Fibroblast of peridontal ligament (primary cell): Measurements from ENCODE around the gene SMPX.
A peak's percentile ranks its signal among the peaks of the same experiment; 100 is the strongest.

ENCODE experiments used
- DNase-seq: peaks from one replicate; pipeline ENCODE4 v3.0.0-alpha.2; 2010; ENCODE audit errors: extremely low read depth

The SMPX gene

DNA sequence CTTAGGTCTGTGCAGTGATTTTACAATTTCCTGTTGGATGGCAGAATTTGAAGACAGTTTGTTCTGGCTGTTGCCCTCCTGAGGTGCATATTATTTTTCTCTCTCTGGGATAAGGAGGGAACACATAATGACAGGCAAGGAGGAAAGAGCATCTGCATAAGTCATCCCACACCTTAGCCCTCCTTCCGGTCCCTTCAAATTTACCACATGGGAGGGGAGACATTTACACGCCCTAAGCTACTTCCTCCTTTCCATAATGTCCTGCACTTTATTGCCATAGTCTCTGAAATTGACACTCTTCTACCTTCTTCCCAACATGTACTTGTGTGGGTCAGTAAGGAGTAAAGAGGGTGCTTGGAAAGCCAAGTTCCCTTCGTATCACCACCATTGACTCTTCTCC, 13.9 kb downstream of the SMPX start:
- no peak for DNase-seq

- no peak for DNase-seq
Measured at GRCh38 chrX:21741869-21742701, 15.8 kb downstream of the SMPX start.

DNA sequence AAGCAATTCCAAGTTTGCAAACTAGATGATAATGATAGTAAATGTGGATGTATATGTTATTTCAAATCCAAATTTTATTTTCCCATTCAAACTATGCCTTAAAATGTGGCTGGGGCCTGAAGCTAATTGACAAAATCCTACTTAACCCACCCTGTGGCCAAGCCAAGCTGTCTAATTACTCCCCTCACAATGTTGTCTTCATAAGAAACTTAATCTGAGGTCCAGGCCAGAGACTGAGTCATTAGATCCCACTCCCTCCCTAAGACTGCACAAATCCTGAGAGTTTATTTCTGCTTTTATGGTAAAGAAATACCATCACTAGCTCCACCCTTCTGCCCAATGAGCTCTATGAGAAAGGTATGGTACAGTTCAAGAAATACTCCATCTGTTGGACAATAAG, 16.6 kb downstream of the SMPX start:
- DNase-seq: no peak

DNA sequence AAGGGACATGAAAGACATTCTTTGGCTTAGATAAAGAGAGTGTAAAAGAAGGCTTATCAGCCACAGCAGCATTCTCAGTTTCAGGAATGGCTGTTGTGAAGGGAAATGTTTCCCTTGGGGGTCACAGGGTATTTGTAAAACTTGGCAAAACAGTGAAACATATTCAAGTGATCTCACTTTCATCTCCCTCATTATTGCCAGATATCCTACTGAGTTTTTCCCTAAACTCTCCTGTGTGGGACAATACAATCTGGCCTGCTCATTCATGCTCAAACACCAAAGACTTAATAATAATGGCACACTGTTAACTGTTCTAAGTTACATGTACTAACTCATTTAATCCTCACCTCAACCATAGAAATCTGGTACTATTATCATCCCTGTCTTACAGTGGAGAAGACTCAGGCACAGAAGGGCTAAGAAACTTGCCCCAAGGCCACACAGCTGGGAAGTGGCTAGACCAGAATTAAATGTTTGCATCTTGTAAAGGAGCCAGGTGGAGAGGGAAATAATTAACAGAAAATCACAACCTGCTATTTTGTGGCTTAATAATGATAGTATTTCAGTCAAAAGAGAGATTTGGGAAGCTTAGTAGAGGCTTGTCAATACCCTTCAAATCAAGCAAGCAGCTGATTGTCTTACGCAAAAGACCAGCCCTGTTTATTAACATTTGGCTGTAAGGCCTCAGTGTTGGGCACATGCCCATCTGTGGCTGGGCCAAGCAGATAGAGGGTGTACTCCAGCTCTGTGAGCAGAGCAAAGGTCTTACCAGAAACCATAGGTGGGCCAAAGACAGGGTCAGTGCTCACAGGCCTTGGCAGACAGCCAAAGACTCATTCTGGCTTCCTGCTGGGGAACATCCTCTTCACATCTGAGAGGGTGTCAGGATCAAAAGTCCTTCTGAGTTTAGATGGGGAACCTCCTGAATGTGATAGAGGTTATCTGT, 17.3 kb downstream of the SMPX start:
- DNase-seq: peak; percentile 7

DNA sequence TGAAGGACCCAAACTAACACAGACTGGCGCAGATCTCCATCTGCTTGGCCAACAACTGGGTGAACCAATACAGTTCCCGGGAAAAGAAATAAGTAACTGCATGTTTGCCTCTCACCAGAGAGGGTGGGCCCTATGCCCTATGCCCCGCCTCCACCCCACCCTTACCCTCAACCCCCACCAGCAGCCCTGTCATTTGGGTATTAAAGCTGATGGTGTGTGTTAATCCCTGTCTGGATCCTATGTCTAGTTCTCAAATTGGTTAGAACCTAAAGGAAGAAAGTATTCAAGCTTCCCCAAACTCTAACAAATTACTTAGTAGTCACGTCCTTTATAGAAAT, 19.0 kb downstream of the SMPX start:
- no peak for DNase-seq

GRCh38 chrX:21738210-21738949, 19.5 kb downstream of the SMPX start:
- DNase-seq: no peak

GRCh38 chrX:21735768-21736127, 22.2 kb downstream of the SMPX start:
- DNase-seq: no peak

DNA sequence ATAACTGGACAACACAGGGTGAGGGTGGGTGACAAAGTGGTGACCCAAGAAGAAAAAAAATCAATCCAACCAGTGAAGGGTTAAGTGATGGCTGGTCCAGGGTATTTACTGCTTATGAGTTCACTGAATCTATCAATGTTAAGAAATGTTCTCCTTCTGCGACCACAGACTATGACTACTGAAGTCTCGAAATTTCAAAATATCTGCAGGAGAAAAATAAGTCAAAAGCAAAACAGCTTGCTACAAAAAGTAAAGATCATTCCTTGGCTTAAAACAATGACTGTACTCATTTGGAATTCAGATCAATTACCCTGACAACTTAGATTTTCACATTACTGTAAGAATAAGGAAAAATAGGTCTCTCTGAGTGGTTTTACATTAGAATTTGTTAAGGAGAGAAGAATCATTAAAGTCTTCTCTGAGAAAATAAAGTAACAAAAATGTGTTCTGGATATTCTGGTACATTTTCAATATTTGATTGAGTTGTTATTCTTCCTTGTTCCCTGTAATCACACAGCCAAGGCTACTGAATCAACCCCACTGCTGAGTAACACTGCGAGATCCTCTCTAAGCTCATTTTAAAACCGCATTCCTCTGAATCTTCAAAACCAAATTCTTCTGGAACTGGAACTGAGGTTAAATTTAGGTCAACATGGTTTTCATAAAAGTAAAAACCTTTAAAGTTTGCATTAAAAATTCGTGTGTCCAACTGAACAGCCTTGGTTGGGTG, 22.7 kb downstream of the SMPX start:
- DNase-seq: peak; percentile 70

GRCh38 chrX:21734175-21734574, 23.7 kb downstream of the SMPX start:
- no peak for DNase-seq

DNA sequence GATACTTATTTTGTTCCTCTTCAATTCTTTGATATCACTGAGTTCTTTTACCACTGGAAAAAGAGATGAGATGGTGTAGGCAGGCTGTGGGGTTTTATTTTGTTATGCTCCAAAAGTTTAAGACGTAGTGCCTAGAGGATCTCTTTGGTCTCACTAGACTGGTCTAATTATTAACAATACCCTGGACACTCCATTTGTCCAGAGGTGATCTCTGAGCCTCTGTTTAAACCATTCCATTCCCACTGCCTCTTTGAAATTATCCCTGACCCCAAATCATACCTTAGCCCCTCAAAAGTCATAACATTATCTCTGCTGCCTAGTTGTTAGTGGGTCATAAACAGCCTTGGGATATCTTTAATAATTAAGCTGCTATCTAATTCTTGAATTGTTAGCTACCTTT, 24.2 kb downstream of the SMPX start:
- DNase-seq: no peak

DNA sequence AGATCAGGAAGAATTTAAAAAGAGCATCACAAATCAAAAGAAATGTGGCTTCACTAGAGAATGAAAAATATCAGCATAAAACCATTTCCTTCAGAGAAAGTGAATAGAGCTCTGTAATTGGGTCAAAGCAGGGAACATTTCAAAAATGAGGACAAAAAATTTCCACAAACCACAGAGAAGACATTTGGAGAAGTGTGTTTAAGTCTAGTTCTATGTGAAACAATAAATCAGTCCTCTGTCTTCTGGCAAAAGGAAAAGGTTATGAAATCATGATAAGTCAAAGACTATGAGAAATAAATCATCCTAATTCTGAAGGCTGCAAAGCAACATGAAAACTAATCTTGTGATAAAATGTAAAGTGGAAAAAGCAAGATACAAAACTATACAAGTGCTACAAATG, 27.9 kb downstream of the SMPX start:
- DNase-seq: peak; percentile 25

- DNase-seq: no peak
Measured at GRCh38 chrX:21728276-21728968, 29.5 kb downstream of the SMPX start.

DNA sequence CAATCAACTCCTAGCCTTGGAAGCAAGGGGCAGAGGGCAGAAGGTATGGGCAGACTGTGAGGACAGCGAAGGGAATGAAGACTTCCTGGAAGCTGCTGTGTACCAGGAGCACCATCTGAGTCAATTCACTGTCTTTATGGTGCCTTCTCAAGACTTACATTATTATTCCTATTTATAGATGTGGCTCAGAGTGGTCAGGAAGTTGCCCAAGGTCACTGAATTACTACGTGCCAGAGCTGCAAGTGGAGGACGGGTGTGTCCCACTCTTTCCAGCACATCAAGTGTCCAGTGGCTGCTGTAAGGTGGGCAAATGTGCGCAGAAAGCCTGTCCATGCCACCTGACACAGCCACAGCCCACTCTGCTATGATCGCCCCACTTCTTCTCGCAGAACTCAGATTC, 32.0 kb downstream of the SMPX start:
- DNase-seq: no peak

DNA sequence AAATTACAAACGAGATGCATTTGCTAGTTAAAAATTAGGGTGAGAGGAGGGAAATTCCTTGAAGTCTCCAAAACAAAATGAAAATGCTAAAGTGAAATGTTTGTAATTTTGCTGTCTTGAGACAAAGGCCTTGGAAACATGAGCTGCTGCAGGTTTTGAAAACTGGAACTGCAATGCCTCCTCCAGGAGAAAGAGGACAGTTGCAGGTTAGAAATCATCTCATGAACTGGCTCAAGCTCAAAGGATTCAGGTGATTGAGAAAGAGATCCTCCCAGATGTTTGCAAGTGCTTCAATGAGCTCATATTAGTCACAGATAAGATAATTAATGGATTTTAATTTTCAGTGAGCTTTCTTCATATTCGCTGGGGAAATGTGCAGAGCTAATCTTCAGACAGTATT, 32.4 kb downstream of the SMPX start:
- peak; percentile 27 for DNase-seq

DNA sequence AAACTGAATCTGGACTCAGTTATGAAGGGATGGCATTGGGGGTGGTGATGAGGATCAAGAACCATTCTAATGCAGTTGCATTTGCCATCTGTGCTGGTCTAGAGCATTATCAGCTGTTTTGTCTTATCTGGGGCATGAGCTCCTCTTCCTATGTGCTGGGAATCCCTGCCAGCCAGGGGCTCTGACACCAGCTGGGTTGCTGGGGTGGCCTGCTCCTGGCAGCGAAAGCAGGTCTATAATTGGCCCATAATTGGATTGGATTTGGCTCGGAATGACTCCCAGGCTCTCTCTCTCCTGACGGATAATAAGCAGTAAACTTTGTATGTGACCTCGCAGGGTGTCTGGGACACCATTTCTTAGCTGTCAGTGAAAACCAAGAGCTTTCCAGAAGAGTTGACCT, 34.1 kb downstream of the SMPX start:
- DNase-seq: no peak

GRCh38 chrX:21723084-21723483, 34.8 kb downstream of the SMPX start:
- DNase-seq: peak; percentile 55

DNA sequence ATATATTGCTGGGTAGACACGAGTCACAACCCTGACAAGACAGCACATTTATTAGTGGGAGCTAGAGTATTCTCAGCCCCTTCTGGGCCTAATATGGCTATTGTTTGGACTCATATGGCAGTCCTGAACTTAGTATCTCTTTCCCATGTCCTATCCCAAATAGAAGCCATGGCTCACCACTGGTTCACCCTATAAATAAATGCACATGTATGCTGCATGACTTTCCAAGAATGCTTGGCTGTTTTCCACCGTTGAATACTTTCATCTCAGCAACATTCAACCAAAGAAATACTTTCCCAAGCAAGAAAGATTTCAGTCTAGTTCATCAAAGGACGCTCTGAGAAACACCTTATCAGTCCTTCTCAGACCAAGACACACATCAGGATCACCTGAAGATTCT, 36.7 kb downstream of the SMPX start:
- DNase-seq: peak; percentile 34

- DNase-seq: no peak
Measured at GRCh38 chrX:21718575-21718974, 39.3 kb downstream of the SMPX start.

- no peak for DNase-seq
Measured at GRCh38 chrX:21717802-21718201, 40.1 kb downstream of the SMPX start.

- DNase-seq: no peak
Measured at GRCh38 chrX:21715825-21716224, 42.1 kb downstream of the SMPX start.

- DNase-seq: no peak
Measured at GRCh38 chrX:21715337-21715736, 42.6 kb downstream of the SMPX start.
